Coronary artery (tissue), 2 donors: Measurements from ENCODE around the gene TBX3.

Experiments
- DNase-seq: peaks from one replicate; pipeline ENCODE4 v3.0.0-alpha.2; 2017; ENCODE audit warnings: low spot score
- H3K27ac ChIP-seq, 2 donors: fragments of 200-600 bp; sonication (generic); one replicate each; pipeline ENCODE4 v1.5.1; 2016 to 2019
- H3K4me3 ChIP-seq: fragments of 200-600 bp; sonication (generic); 2 replicates; pipeline ENCODE4 v1.5.1; 2016; ENCODE audit warnings: mild to moderate bottlenecking, moderate library complexity
- TF ChIP-seq, protein P1 (sequence below): fragments of 200-600 bp; sonication (generic); IDR thresholded peaks from one replicate; pipeline ENCODE4 v1.5.1; 2019; ENCODE audit warnings: antibody characterized with exemption

Gene TBX3

DNA sequence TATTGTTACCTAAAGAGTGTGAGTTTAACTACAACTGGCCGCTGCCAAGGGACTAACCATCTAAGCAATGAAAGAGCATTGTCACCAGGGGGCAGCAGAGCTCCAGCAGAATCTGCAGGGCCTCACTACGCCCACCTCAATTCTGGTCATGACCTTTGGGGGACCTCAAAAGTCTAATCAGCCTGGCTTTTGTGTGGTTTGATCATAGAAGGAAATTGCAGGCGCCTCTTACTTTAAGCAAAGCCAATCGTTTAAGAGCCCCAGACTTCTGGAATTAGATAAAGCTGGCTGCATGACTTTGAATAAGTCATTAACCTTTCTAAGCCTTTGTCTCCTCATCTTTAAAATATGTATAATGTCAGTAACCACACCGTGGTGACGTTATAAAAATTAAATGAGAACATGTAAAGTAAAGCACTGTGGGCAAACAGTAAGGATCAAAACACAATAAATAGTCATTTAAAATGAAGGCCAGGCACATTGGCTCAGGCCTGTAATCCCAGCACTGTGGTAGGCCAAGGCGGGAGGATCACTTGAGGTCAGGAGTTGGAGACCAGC is 58.6 kb downstream of the TBX3 start:
- TF ChIP-seq, protein P1, sequence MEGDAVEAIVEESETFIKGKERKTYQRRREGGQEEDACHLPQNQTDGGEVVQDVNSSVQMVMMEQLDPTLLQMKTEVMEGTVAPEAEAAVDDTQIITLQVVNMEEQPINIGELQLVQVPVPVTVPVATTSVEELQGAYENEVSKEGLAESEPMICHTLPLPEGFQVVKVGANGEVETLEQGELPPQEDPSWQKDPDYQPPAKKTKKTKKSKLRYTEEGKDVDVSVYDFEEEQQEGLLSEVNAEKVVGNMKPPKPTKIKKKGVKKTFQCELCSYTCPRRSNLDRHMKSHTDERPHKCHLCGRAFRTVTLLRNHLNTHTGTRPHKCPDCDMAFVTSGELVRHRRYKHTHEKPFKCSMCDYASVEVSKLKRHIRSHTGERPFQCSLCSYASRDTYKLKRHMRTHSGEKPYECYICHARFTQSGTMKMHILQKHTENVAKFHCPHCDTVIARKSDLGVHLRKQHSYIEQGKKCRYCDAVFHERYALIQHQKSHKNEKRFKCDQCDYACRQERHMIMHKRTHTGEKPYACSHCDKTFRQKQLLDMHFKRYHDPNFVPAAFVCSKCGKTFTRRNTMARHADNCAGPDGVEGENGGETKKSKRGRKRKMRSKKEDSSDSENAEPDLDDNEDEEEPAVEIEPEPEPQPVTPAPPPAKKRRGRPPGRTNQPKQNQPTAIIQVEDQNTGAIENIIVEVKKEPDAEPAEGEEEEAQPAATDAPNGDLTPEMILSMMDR, result no peak
- DNase-seq, result no peak
- no peak overlapping the region for H3K27ac ChIP-seq
- H3K4me3 ChIP-seq, result no peak overlapping the region

DNA sequence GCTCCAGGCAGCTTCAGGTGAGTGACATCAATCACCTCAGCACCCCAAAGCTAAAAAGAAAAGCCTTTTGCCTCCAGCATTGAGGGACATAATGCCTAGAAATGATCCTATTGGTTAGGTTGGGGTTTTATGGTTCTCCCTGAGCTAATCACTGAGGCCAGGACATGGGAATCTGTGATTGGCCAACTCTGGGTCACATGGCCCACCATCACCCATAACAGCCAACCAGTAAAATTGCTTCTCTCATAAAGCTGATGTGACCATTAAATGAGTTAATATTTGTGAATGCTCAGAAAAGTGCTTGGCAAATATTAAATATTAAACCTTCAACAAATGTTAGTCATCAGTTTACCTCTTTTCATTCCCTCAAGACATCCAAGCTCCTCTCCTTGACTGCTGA is 60.2 kb downstream of the TBX3 start:
- no peak overlapping the region for H3K4me3 ChIP-seq
- TF ChIP-seq, protein P1, result no peak
- no peak for DNase-seq
- H3K27ac ChIP-seq, result no peak overlapping the region
